Measurements from ENCODE around the gene TGFBI.

GRCh38 chr5:136004436-136004835, 24.4 kb upstream of the TGFBI start:
- TF ChIP-seq CEBPB (tag; IDR thresholded peaks at IDR 0.05) (no peak), CTCF (IDR thresholded peaks at IDR 0.05 in 2 of 3, conservative IDR thresholded peaks at IDR 0.05 in 1 of 3; ENCODE audit: insufficient read depth in 2 of 3, low read depth in 1 of 3, low read length in 3 of 3) (no peak), BACH1 (tag; IDR thresholded peaks at IDR 0.05) (no peak)
